GM18870 (cell line): ENCODE results near the gene AMIGO1.
"Not testable (repeated sequence)": the region's sequence is repeated elsewhere in the genome, so short reads cannot be mapped to it uniquely, and the experiment has no call there.

Experiments used
- ATAC-seq: cut with Tn5 transposase; IDR thresholded peaks from one replicate; pipeline ENCODE4 v1.9.1; 2021; ENCODE audit warnings: moderate library complexity; ENCODE audit not compliant: unreplicated experiment

AMIGO1 gene

GRCh38 chr1:109484519-109484975, 25.0 kb downstream of the AMIGO1 start:
- no peak for ATAC-seq

GRCh38 chr1:109483672-109484518, 25.6 kb downstream of the AMIGO1 start, which contains the start of gene ATXN7L2:
Gene ATXN7L2, plus strand, starts transcription at chr1:109483905. Its CDS starts 49 bp downstream, at chr1:109483954.
- peak; percentile 60 for ATAC-seq

GRCh38 chr1:109482791-109483671, 26.5 kb downstream of the AMIGO1 start:
- peak; percentile 19 for ATAC-seq

GRCh38 chr1:109482242-109482641, 27.3 kb downstream of the AMIGO1 start:
- no peak for ATAC-seq

- no peak for ATAC-seq
Measured at GRCh38 chr1:109481646-109482045, 27.9 kb downstream of the AMIGO1 start.

- ATAC-seq, result no peak
Measured at GRCh38 chr1:109479901-109480300, 29.6 kb downstream of the AMIGO1 start.

GRCh38 chr1:109479311-109479710, 30.2 kb downstream of the AMIGO1 start:
- no peak for ATAC-seq

GRCh38 chr1:109478806-109479205, 30.7 kb downstream of the AMIGO1 start:
- no peak for ATAC-seq

- no peak for ATAC-seq
Measured at GRCh38 chr1:109477821-109478220, 31.7 kb downstream of the AMIGO1 start.

GRCh38 chr1:109476825-109477224, 32.7 kb downstream of the AMIGO1 start:
- no peak for ATAC-seq

- ATAC-seq, result no peak
Measured at GRCh38 chr1:109475261-109475660, 34.3 kb downstream of the AMIGO1 start.

- no peak for ATAC-seq
Measured at GRCh38 chr1:109474697-109475096, 34.8 kb downstream of the AMIGO1 start.

GRCh38 chr1:109473284-109474057, 36.1 kb downstream of the AMIGO1 start:
- ATAC-seq, result not testable (repeated sequence)

- no peak for ATAC-seq
Measured at GRCh38 chr1:109472779-109473178, 36.7 kb downstream of the AMIGO1 start.

- no peak for ATAC-seq
Measured at GRCh38 chr1:109470245-109470644, 39.3 kb downstream of the AMIGO1 start.

- ATAC-seq, result no peak
Measured at GRCh38 chr1:109468903-109469302, 40.6 kb downstream of the AMIGO1 start.

GRCh38 chr1:109468061-109468460, 41.5 kb downstream of the AMIGO1 start:
- no peak for ATAC-seq

- ATAC-seq, result no peak
Measured at GRCh38 chr1:109467301-109467777, 42.2 kb downstream of the AMIGO1 start.

- no peak for ATAC-seq
Measured at GRCh38 chr1:109466452-109467300, 42.9 kb downstream of the AMIGO1 start, which contains the start of gene SYPL2. Gene SYPL2, plus strand, starts transcription at chr1:109466546. Its CDS starts 298 bp downstream, at chr1:109466844.

GRCh38 chr1:109466125-109466451, 43.4 kb downstream of the AMIGO1 start:
- ATAC-seq, result no peak
